Measurements from ENCODE around the gene PACSIN3. TPM values are rescaled to one million over a fixed set of nuclear protein-coding genes. Genes with fewer than 3 reads are reported as not detected.

PACSIN3 gene
- total and polyA plus RNA-seq, 2 of the 13 experiments (the other 11 are each of a cell fraction or from before 2014, with no cell fraction given) = 47.9 to 93.3 TPM

DNA sequence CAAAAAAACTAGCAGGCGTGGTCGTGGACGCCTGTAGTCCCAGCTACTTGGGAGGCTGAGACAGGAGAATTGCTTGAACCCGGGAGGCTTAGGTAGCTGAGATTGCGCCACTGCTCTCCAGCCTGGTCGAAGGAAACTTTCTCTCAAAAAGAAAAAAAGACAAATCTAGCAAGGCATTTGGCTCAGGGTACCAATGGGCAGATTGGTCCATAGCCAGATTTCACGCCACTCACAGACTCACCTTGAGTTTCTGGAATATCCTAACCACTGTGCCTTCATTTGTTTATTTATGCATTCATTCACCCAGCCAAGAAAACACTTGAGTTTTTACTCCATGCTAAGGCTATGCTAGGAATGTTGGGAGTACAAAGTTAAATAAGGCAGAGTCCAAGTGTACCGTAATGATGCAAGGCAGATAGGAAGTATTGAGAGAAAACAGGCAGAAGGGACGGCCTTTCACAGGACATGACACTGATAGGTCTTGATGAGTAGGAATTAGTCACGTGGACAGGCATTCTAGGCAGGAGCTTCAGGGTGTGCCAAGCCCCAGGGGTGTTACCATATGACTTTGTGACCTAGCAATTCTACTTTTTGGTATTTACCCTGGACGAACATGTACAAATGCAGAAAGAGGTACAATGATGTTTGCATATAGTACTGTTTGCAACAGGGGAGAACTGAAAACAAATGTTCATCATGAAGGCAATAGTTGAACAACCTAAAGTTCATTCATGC lies 3.0 kb upstream of the PACSIN3 start (continued):
- TF ChIP-seq SSRP1 (CRISPR knock-in tag; IDR thresholded peaks at IDR 0.05) (peak; percentile 81), ATF7 (IDR thresholded peaks at IDR 0.05) (peak; percentile 80), ATF7 (CRISPR knock-in tag; IDR thresholded peaks at IDR 0.05) (peak; percentile 74; the same call in 1 of the 2 replicates), ZNF468 (CRISPR knock-in tag; IDR thresholded peaks at IDR 0.05) (no peak), ADNP (CRISPR knock-in tag; IDR thresholded peaks at IDR 0.05) (no peak), ZNF749 (CRISPR knock-in tag; IDR thresholded peaks at IDR 0.05; ENCODE audit: borderline replicate concordance) (no peak), ZBTB8A (CRISPR knock-in tag; IDR thresholded peaks at IDR 0.05; ENCODE audit: borderline replicate concordance, low read depth) (no peak), KLF9 (CRISPR knock-in tag; IDR thresholded peaks at IDR 0.05; ENCODE audit: low read depth) (no peak), ARNT (IDR thresholded peaks at IDR 0.05) (no peak), SP2 (CRISPR knock-in tag; IDR thresholded peaks at IDR 0.05) (no peak), ZNF605 (CRISPR knock-in tag; IDR thresholded peaks at IDR 0.05) (no peak)
- TF ChIP-seq, protein P1, sequence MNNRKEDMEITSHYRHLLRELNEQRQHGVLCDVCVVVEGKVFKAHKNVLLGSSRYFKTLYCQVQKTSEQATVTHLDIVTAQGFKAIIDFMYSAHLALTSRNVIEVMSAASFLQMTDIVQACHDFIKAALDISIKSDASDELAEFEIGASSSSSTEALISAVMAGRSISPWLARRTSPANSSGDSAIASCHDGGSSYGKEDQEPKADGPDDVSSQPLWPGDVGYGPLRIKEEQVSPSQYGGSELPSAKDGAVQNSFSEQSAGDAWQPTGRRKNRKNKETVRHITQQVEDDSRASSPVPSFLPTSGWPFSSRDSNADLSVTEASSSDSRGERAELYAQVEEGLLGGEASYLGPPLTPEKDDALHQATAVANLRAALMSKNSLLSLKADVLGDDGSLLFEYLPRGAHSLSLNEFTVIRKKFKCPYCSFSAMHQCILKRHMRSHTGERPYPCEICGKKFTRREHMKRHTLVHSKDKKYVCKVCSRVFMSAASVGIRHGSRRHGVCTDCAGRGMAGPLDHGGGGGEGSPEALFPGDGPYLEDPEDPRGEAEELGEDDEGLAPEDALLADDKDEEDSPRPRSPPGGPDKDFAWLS (CRISPR knock-in tag; IDR thresholded peaks at IDR 0.05; ENCODE audit: borderline replicate concordance) = no peak
- TF ChIP-seq, protein P2, sequence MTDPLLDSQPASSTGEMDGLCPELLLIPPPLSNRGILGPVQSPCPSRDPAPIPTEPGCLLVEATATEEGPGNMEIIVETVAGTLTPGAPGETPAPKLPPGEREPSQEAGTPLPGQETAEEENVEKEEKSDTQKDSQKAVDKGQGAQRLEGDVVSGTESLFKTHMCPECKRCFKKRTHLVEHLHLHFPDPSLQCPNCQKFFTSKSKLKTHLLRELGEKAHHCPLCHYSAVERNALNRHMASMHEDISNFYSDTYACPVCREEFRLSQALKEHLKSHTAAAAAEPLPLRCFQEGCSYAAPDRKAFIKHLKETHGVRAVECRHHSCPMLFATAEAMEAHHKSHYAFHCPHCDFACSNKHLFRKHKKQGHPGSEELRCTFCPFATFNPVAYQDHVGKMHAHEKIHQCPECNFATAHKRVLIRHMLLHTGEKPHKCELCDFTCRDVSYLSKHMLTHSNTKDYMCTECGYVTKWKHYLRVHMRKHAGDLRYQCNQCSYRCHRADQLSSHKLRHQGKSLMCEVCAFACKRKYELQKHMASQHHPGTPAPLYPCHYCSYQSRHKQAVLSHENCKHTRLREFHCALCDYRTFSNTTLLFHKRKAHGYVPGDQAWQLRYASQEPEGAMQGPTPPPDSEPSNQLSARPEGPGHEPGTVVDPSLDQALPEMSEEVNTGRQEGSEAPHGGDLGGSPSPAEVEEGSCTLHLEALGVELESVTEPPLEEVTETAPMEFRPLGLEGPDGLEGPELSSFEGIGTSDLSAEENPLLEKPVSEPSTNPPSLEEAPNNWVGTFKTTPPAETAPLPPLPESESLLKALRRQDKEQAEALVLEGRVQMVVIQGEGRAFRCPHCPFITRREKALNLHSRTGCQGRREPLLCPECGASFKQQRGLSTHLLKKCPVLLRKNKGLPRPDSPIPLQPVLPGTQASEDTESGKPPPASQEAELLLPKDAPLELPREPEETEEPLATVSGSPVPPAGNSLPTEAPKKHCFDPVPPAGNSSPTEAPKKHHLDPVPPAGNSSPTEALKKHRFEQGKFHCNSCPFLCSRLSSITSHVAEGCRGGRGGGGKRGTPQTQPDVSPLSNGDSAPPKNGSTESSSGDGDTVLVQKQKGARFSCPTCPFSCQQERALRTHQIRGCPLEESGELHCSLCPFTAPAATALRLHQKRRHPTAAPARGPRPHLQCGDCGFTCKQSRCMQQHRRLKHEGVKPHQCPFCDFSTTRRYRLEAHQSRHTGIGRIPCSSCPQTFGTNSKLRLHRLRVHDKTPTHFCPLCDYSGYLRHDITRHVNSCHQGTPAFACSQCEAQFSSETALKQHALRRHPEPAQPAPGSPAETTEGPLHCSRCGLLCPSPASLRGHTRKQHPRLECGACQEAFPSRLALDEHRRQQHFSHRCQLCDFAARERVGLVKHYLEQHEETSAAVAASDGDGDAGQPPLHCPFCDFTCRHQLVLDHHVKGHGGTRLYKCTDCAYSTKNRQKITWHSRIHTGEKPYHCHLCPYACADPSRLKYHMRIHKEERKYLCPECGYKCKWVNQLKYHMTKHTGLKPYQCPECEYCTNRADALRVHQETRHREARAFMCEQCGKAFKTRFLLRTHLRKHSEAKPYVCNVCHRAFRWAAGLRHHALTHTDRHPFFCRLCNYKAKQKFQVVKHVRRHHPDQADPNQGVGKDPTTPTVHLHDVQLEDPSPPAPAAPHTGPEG (CRISPR knock-in tag; IDR thresholded peaks at IDR 0.05) = no peak
- TF ChIP-seq, protein P3, sequence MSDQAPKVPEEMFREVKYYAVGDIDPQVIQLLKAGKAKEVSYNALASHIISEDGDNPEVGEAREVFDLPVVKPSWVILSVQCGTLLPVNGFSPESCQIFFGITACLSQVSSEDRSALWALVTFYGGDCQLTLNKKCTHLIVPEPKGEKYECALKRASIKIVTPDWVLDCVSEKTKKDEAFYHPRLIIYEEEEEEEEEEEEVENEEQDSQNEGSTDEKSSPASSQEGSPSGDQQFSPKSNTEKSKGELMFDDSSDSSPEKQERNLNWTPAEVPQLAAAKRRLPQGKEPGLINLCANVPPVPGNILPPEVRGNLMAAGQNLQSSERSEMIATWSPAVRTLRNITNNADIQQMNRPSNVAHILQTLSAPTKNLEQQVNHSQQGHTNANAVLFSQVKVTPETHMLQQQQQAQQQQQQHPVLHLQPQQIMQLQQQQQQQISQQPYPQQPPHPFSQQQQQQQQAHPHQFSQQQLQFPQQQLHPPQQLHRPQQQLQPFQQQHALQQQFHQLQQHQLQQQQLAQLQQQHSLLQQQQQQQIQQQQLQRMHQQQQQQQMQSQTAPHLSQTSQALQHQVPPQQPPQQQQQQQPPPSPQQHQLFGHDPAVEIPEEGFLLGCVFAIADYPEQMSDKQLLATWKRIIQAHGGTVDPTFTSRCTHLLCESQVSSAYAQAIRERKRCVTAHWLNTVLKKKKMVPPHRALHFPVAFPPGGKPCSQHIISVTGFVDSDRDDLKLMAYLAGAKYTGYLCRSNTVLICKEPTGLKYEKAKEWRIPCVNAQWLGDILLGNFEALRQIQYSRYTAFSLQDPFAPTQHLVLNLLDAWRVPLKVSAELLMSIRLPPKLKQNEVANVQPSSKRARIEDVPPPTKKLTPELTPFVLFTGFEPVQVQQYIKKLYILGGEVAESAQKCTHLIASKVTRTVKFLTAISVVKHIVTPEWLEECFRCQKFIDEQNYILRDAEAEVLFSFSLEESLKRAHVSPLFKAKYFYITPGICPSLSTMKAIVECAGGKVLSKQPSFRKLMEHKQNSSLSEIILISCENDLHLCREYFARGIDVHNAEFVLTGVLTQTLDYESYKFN (CRISPR knock-in tag; conservative IDR thresholded peaks at IDR 0.05) = peak; percentile 95
- TF ChIP-seq, protein P4, sequence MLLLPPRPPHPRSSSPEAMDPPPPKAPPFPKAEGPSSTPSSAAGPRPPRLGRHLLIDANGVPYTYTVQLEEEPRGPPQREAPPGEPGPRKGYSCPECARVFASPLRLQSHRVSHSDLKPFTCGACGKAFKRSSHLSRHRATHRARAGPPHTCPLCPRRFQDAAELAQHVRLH (CRISPR knock-in tag; IDR thresholded peaks at IDR 0.05; ENCODE audit: borderline replicate concordance, low read depth) = 0 out of 2 replicates have a peak, but pooled peaks have one; percentile 22
